Measurements from ENCODE around the gene SYT2. TPM values are rescaled to one million over a fixed set of nuclear protein-coding genes. Genes with fewer than 3 reads are reported as not detected.

SYT2 gene
- total and polyA plus RNA-seq, 9 of the 15 experiments (the other 6 are each of a cell fraction or from before 2014, with no cell fraction given) = not detected

DNA sequence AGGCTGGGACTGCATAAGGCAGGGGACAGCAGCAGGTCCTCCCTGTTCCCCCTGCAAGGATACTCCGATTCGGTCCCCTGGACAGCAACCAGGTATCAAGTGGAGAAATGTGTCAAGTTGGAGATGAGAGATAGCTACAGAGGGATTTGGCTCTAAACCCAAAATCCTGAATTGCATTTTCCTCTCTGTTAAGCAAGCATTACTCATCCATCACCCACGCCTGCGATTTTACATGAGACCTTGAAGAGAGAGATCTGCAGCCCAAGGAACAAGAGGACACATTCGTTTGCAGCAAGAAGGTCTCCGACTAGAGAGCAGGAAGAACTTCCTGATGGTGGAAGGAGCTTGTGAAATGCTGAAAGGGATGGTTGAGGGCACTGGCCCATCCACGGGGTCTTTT, 21.9 kb downstream of the SYT2 start:
- Histone ChIP-seq H3K4me2 (ENCODE audit: insufficient read depth, low read length) (no peak overlapping the region), H3K36me3 (ENCODE audit: control insufficient read depth, insufficient read depth, low read length) (no peaks in the 10 kb centered on the region), H3K79me2 (ENCODE audit: control insufficient read depth, insufficient read depth, low read length) (no peaks in the 10 kb centered on the region), H3K27ac (ENCODE audit: extremely low read depth, low read depth, low read length) (no peak overlapping the region), H2AFZ (ENCODE audit: low read depth, low read length) (no peak overlapping the region), H3K9me3 (replicated peaks; ENCODE audit: control insufficient read depth, insufficient read depth, low read depth, low read length) (no peaks in the 10 kb centered on the region), H3K4me3 (no peak overlapping the region), H4K20me1 (replicated peaks; ENCODE audit: control insufficient read depth, insufficient read depth, low read length) (peaks cover 12% of the 10 kb centered on the region), H3K27me3 (ENCODE audit: control insufficient read depth in 2 of 2, insufficient read depth in 2 of 2, low read length in 2 of 2) (peaks cover 17 to 46% of the 10 kb centered on the region in 2 experiments), H3K9me1 (ENCODE audit: control insufficient read depth, insufficient read depth, low read length) (no peaks in the 10 kb centered on the region), H3K4me1 (replicated peaks in 1 of 2; ENCODE audit: control insufficient read depth in 2 of 2, insufficient read depth in 2 of 2, low read length in 2 of 2) (no peaks in the 10 kb centered on the region), H3K9ac (ENCODE audit: insufficient read depth in 1 of 2, low read depth in 2 of 2, low read length in 2 of 2) (no peak overlapping the region)
- ChIA-PET CTCF (ENCODE audit: low intra/inter-chr PET ratio) (no interaction called here), POLR2A (interaction anchor here (0.6 to 1.8 kb wide), 7 partner anchors 8 to 339 kb away, joined by 3 to 5 read pairs (median 3); no protein-coding TSS in a partner anchor)
- BruUV-seq (replicated peaks) = no TSS peak
- WGBS (ENCODE audit: insufficient coverage, low coverage, missing lambda C conversion rate) = 0% methylated on average over 7 of the region's 7 CpGs
- ATAC-seq (no peak), FAIRE-seq (no peak), DNase-seq (ENCODE audit: extremely low read depth in 1 of 4, low spot score in 3 of 4) (no peak)
- TF ChIP-seq FOXJ2 (tag; IDR thresholded peaks at IDR 0.05) (no peak), EGR1 (conservative IDR thresholded peaks at IDR 0.05) (peak; percentile 18; the same call in 1 of the 2 replicates), NFYB (IDR thresholded peaks at IDR 0.05; ENCODE audit: extremely low read depth, insufficient read length) (no peak), CHD4 (IDR thresholded peaks at IDR 0.05; ENCODE audit: insufficient read depth, insufficient replicate concordance, low read depth, low read length, poor library complexity, severe bottlenecking) (no peak)
- in situ Hi-C loops (cut with MboI) = no loop called here
- intact Hi-C loops (cut with micrococcal nuclease) = no loop called here

DNA sequence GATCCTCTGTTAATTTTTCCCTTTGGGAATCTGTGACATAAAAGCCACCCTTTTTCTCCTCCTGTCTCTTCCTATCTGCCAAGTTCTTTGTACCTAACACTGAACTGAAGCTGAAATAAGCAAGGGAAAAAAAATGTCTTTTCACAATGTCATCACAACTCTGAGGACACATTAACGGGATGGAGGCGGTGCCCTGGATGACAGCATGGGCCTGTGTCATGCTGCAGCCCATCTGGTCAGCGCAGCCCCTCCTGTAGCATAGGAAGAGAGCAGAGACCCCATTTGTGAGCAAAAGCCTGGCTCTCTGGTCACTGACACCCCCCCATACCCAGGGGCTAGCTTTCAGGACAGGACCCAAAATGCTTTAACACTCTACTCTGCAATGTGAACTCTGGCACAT, 22.5 kb downstream of the SYT2 start:
- Histone ChIP-seq H4K20me1 (replicated peaks; ENCODE audit: control insufficient read depth, insufficient read depth, low read length) (peaks cover 6% of the 10 kb centered on the region; the same call in 1 of the 2 replicates), H3K4me3 (no peak overlapping the region), H3K4me2 (ENCODE audit: insufficient read depth, low read length) (no peak overlapping the region), H3K9ac (ENCODE audit: insufficient read depth in 1 of 2, low read depth in 2 of 2, low read length in 2 of 2) (no peak overlapping the region), H2AFZ (ENCODE audit: low read depth, low read length) (no peak overlapping the region), H3K27me3 (ENCODE audit: control insufficient read depth in 2 of 2, insufficient read depth in 2 of 2, low read length in 2 of 2) (peaks cover 18 to 51% of the 10 kb centered on the region in 2 experiments), H3K9me1 (ENCODE audit: control insufficient read depth, insufficient read depth, low read length) (no peaks in the 10 kb centered on the region), H3K4me1 (replicated peaks in 1 of 2; ENCODE audit: control insufficient read depth in 2 of 2, insufficient read depth in 2 of 2, low read length in 2 of 2) (no peaks in the 10 kb centered on the region), H3K9me3 (replicated peaks; ENCODE audit: control insufficient read depth, insufficient read depth, low read depth, low read length) (no peaks in the 10 kb centered on the region), H3K79me2 (ENCODE audit: control insufficient read depth, insufficient read depth, low read length) (no peaks in the 10 kb centered on the region), H3K27ac (ENCODE audit: extremely low read depth, low read depth, low read length) (no peak overlapping the region), H3K36me3 (ENCODE audit: control insufficient read depth, insufficient read depth, low read length) (no peaks in the 10 kb centered on the region)
- ATAC-seq = no peak
- WGBS (ENCODE audit: insufficient coverage, low coverage, missing lambda C conversion rate) = 0% methylated on average over 3 of the region's 3 CpGs
- no peak for FAIRE-seq
- BruUV-seq (replicated peaks) = no TSS peak
- intact Hi-C loops (cut with micrococcal nuclease) (no loop called here), in situ Hi-C loops (cut with MboI) (no loop called here)
- no peak for DNase-seq (ENCODE audit: extremely low read depth in 1 of 4, low spot score in 3 of 4)
- ChIA-PET CTCF (ENCODE audit: low intra/inter-chr PET ratio) (no interaction called here), POLR2A (interaction anchor here (0.6 to 1.8 kb wide), 4 partner anchors 9 to 340 kb away, joined by 3 to 5 read pairs (median 3); no protein-coding TSS in a partner anchor)
- TF ChIP-seq TRIM24 (IDR thresholded peaks at IDR 0.05) = no peak
- TF ChIP-seq KLF1 (tag; IDR thresholded peaks at IDR 0.05) = no peak
- no peak for TF ChIP-seq FOS (IDR thresholded peaks at IDR 0.05; ENCODE audit: extremely low read depth, insufficient read length)
- TF ChIP-seq, protein P1, sequence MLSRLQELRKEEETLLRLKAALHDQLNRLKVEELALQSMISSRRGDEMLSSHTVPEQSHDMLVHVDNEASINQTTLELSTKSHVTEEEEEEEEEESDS (CRISPR knock-in tag; IDR thresholded peaks at IDR 0.05) = no peak
